GM18499 (cell line): ENCODE data around the gene RUNX1.

Source experiments
- ATAC-seq: cut with Tn5 transposase; IDR thresholded peaks from one replicate; pipeline ENCODE4 v1.9.1; 2021; ENCODE audit warnings: moderate number of reproducible peaks; ENCODE audit not compliant: insufficient read depth, unreplicated experiment

RUNX1 gene

GRCh38 chr21:34782506-34783360, 266.4 kb downstream of the RUNX1 start:
- no peak for ATAC-seq

GRCh38 chr21:34781526-34781925, 267.6 kb downstream of the RUNX1 start:
- ATAC-seq = no peak

- ATAC-seq = no peak
Measured at GRCh38 chr21:34779860-34780259, 269.2 kb downstream of the RUNX1 start.

- ATAC-seq = no peak
Measured at GRCh38 chr21:34775793-34776192, 273.3 kb downstream of the RUNX1 start.

GRCh38 chr21:34774750-34775149, 274.4 kb downstream of the RUNX1 start:
- no peak for ATAC-seq

GRCh38 chr21:34771512-34772028, 277.5 kb downstream of the RUNX1 start:
- ATAC-seq = no peak

GRCh38 chr21:34770576-34770975, 278.5 kb downstream of the RUNX1 start:
- ATAC-seq = no peak

GRCh38 chr21:34768326-34768725, 280.8 kb downstream of the RUNX1 start:
- no peak for ATAC-seq

GRCh38 chr21:34766862-34767261, 282.2 kb downstream of the RUNX1 start:
- no peak for ATAC-seq

- ATAC-seq = no peak
Measured at GRCh38 chr21:34765619-34766018, 283.5 kb downstream of the RUNX1 start.

- ATAC-seq = no peak
Measured at GRCh38 chr21:34764715-34765284, 284.3 kb downstream of the RUNX1 start.

GRCh38 chr21:34762786-34763185, 286.3 kb downstream of the RUNX1 start:
- no peak for ATAC-seq

GRCh38 chr21:34761758-34762330, 287.3 kb downstream of the RUNX1 start:
- ATAC-seq = no peak

- no peak for ATAC-seq
Measured at GRCh38 chr21:34754690-34755647, 294.1 kb downstream of the RUNX1 start.

GRCh38 chr21:34748862-34749261, 300.2 kb downstream of the RUNX1 start:
- ATAC-seq = no peak

- no peak for ATAC-seq
Measured at GRCh38 chr21:34745557-34746255, 303.4 kb downstream of the RUNX1 start.

GRCh38 chr21:34744801-34745200, 304.3 kb downstream of the RUNX1 start:
- no peak for ATAC-seq

GRCh38 chr21:34743831-34744230, 305.3 kb downstream of the RUNX1 start:
- ATAC-seq = no peak

GRCh38 chr21:34743285-34743684, 305.8 kb downstream of the RUNX1 start:
- no peak for ATAC-seq

GRCh38 chr21:34740198-34740597, 308.9 kb downstream of the RUNX1 start:
- no peak for ATAC-seq
